Upper lobe of left lung (tissue), 6 donors: ENCODE measurements around the gene PARVA. TPM values are rescaled to one million over a fixed set of nuclear protein-coding genes. Genes with fewer than 3 reads are reported as not detected.

Experiments used
- ATAC-seq, 2 donors: fragments of 200-7000 bp; cut with Tn5 transposase; one replicate each; pipeline ENCODE4 v1.9.1; 2022; ENCODE audit warnings: mild to moderate bottlenecking in 2 of 2, moderate library complexity in 2 of 2; ENCODE audit not compliant: low FRiP score in 2 of 2
- DNase-seq, 2 donors: peaks; one replicate each; pipeline ENCODE4 v3.0.0-alpha.2; 2019 to 2020
- H3K27ac ChIP-seq, 4 donors: fragments of 200-600 bp; sonication (generic); one replicate each; pipeline ENCODE4 v1.5.1; 2016 to 2019
- H3K27me3 ChIP-seq, 4 donors: fragments of 200-600 bp; sonication (generic); one replicate each; pipeline ENCODE4 v1.5.1; 2017 to 2019
- H3K36me3 ChIP-seq, 4 donors: fragments of 200-600 bp; sonication (generic); one replicate each; pipeline ENCODE4 v1.5.1; 2016 to 2019
- H3K4me1 ChIP-seq, 4 donors: fragments of 200-600 bp; sonication (generic); one replicate each; pipeline ENCODE4 v1.5.1; 2018 to 2019
- H3K4me3 ChIP-seq, 4 donors: fragments of 200-600 bp; sonication (generic); one replicate each; pipeline ENCODE4 v1.5.1; 2017 to 2019; ENCODE audit warnings: mild to moderate bottlenecking in 2 of 4, moderate library complexity in 1 of 4
- H3K9me3 ChIP-seq, 4 donors: fragments of 200-600 bp; sonication (generic); one replicate each; pipeline ENCODE4 v1.5.1; 2018 to 2019
- CTCF ChIP-seq, 6 experiments: fragments of 450-650 bp in 4 of 6; fragments of 200-600 bp in 2 of 6; sonication (generic) in 2 of 6; IDR thresholded peaks; one replicate each; pipeline ENCODE4 v1.5.1; 2016 to 2019; ENCODE audit warnings: antibody characterized with exemption in 6 of 6
- EP300 ChIP-seq, 4 donors: sonication (generic); formaldehyde crosslinking; IDR thresholded peaks; one replicate each; pipeline ENCODE4 v1.5.1; 2017; ENCODE audit warnings: antibody characterized with exemption in 4 of 4, control low read depth in 2 of 4
- POLR2A ChIP-seq, 4 donors: fragments of 450-650 bp; IDR thresholded peaks; one replicate each; pipeline ENCODE4 v1.5.1; 2016 to 2017; ENCODE audit warnings: antibody characterized with exemption in 4 of 4, mild to moderate bottlenecking in 2 of 4
- POLR2AphosphoS5 ChIP-seq, 2 donors: sonication (generic); formaldehyde crosslinking; IDR thresholded peaks; one replicate each; pipeline ENCODE4 v1.5.1; 2017; ENCODE audit warnings: antibody characterized with exemption in 2 of 2
- WGBS, 2 donors: methylation state at CpG; one replicate each; pipeline ENCODE4 v1.1.5; 2017 to 2018; 5-methylcytosine and 5-hydroxymethylcytosine counted together
- total RNA-seq, 6 donors: library from RNA; depleted of rRNA in 4 of 6; stranded (reverse); fragments of >200 nt in 4 of 6; gene quantifications; one replicate each; pipeline versions ENCODE4 v1.1.0 to v1.2.1, GENCODE V29; 2016 to 2021
- donor health status: DM: no; HTN: no; CAD: no; lungs with moderate emphysema.
- donor health status: DM: no; HTN: yes; CAD: no; lungs with severe emphysema.

The PARVA gene
- total RNA-seq, 6 donors from 2014 or later, result 36.7 to 73.5 (median 58.0) TPM

- no peaks in the 10 kb centered on the region for H3K9me3 ChIP-seq
- DNase-seq (peak; percentile 79 to 92), ATAC-seq (peak; percentile 79)
- TF ChIP-seq CTCF (IDR thresholded peaks at IDR 0.05), result peak; percentile 27 to 55 (median 40)
- TF ChIP-seq EP300 (IDR thresholded peaks at IDR 0.05), result no peak
- TF ChIP-seq POLR2A (IDR thresholded peaks at IDR 0.05), result peak in 1 of 4 donors; percentile 5
- TF ChIP-seq POLR2AphosphoS5 (IDR thresholded peaks at IDR 0.05), result peak; percentile 31 to 41
- H3K27me3 ChIP-seq, result no peaks in the 10 kb centered on the region
- peaks cover 11 to 26% (median 13%) of the 10 kb centered on the region in 4 donors for H3K4me1 ChIP-seq
- WGBS, 2 donors, result 5 to 19% methylated on average over 17 to 48 of the region's 76 CpGs
- peak overlapping the region; percentile 52 to 66 (median 63) for H3K4me3 ChIP-seq
- peak overlapping the region; percentile 93 to 95 (median 94) for H3K27ac ChIP-seq
- H3K36me3 ChIP-seq, result peaks cover 0 to 2% (median 0%) of the 10 kb centered on the region in 4 donors
Measured at GRCh38 chr11:12377824-12378593, 638 bp downstream of the PARVA start.

GRCh38 chr11:12380565-12381325 lies 3.4 kb downstream of the PARVA start:
- 93 to 96% methylated on average over 9 of the region's 9 CpGs for WGBS, 2 donors
- H3K4me3 ChIP-seq, result no peak overlapping the region
- peaks cover 11 to 26% (median 13%) of the 10 kb centered on the region in 4 donors for H3K4me1 ChIP-seq
- TF ChIP-seq CTCF (IDR thresholded peaks at IDR 0.05), result no peak
- TF ChIP-seq EP300 (IDR thresholded peaks at IDR 0.05), result no peak
- no peak for TF ChIP-seq POLR2A (IDR thresholded peaks at IDR 0.05)
- TF ChIP-seq POLR2AphosphoS5 (IDR thresholded peaks at IDR 0.05), result no peak
- ATAC-seq, result no peak
- H3K9me3 ChIP-seq, result no peaks in the 10 kb centered on the region
- peak overlapping the region in 1 of 4 donors; percentile 3 for H3K27ac ChIP-seq
- peaks cover 0 to 2% (median 0%) of the 10 kb centered on the region in 4 donors for H3K36me3 ChIP-seq
- H3K27me3 ChIP-seq, result no peaks in the 10 kb centered on the region
- DNase-seq, result no peak

- Histone ChIP-seq H3K36me3 (peaks cover 0 to 2% (median 0%) of the 10 kb centered on the region in 4 donors), H3K4me1 (peaks cover 10 to 21% (median 12%) of the 10 kb centered on the region in 4 donors), H3K9me3 (no peaks in the 10 kb centered on the region), H3K27ac (no peak overlapping the region), H3K27me3 (no peaks in the 10 kb centered on the region), H3K4me3 (no peak overlapping the region)
- TF ChIP-seq POLR2AphosphoS5 (IDR thresholded peaks at IDR 0.05) (no peak), EP300 (IDR thresholded peaks at IDR 0.05) (peak in 2 of 4 donors; percentile 29 to 63)
- 66 to 87% methylated on average over 9 of the region's 9 CpGs for WGBS, 2 donors
- ATAC-seq (peak in 1 of 2 donors; percentile 35), DNase-seq (no peak)
Measured at GRCh38 chr11:12381875-12382274, 4.5 kb downstream of the PARVA start.

- WGBS, 2 donors, result 82 to 88% methylated on average over 1 of the region's 1 CpG
- Histone ChIP-seq H3K4me3 (no peak overlapping the region), H3K36me3 (peaks cover 0 to 2% (median 0%) of the 10 kb centered on the region in 4 donors), H3K27me3 (no peaks in the 10 kb centered on the region), H3K4me1 (peaks cover 6 to 15% (median 9%) of the 10 kb centered on the region in 4 donors), H3K27ac (peak overlapping the region in 1 of 4 donors; percentile 0), H3K9me3 (no peaks in the 10 kb centered on the region)
- no peak for ATAC-seq
- TF ChIP-seq CTCF (IDR thresholded peaks at IDR 0.05) (no peak), POLR2A (IDR thresholded peaks at IDR 0.05) (no peak), POLR2AphosphoS5 (IDR thresholded peaks at IDR 0.05) (no peak), EP300 (IDR thresholded peaks at IDR 0.05) (no peak)
- DNase-seq, result no peak
Measured at GRCh38 chr11:12382451-12382850, 5.1 kb downstream of the PARVA start.

GRCh38 chr11:12386309-12386708 lies 8.9 kb downstream of the PARVA start:
- DNase-seq (no peak), ATAC-seq (no peak)
- Histone ChIP-seq H3K4me3 (no peak overlapping the region), H3K36me3 (no peaks in the 10 kb centered on the region), H3K9me3 (no peaks in the 10 kb centered on the region), H3K27ac (no peak overlapping the region), H3K27me3 (no peaks in the 10 kb centered on the region), H3K4me1 (peaks cover 7 to 16% (median 13%) of the 10 kb centered on the region in 4 donors)
- WGBS, 2 donors, result 91 to 94% methylated on average over 1 of the region's 1 CpG
- TF ChIP-seq POLR2A (IDR thresholded peaks at IDR 0.05) (no peak), CTCF (IDR thresholded peaks at IDR 0.05) (no peak), EP300 (IDR thresholded peaks at IDR 0.05) (no peak), POLR2AphosphoS5 (IDR thresholded peaks at IDR 0.05) (no peak)
